Hindlimb muscle (tissue), 1 donor: ENCODE results near the gene GCA. TPM values are rescaled to one million over a fixed set of nuclear protein-coding genes. Genes with fewer than 3 reads are reported as not detected.

ENCODE experiments used
- DNase-seq: peaks from one replicate; pipeline ENCODE4 v3.0.0-alpha.2; 2013
- polyA plus RNA-seq: library from polyadenylated mRNA; unstranded; fragments of 120-200 nt; gene quantifications from one replicate; pipeline ENCODE4 v1.2.1, GENCODE V29; 2013; ENCODE audit not compliant: insufficient read length

Gene GCA
- polyA plus RNA-seq, 1 donor = 13.8 TPM

- no peak for DNase-seq
Measured at GRCh38 chr2:162328424-162329157, 15.3 kb upstream of the GCA start.

- no peak for DNase-seq
Measured at GRCh38 chr2:162330881-162331280, 13.1 kb upstream of the GCA start.

DNA sequence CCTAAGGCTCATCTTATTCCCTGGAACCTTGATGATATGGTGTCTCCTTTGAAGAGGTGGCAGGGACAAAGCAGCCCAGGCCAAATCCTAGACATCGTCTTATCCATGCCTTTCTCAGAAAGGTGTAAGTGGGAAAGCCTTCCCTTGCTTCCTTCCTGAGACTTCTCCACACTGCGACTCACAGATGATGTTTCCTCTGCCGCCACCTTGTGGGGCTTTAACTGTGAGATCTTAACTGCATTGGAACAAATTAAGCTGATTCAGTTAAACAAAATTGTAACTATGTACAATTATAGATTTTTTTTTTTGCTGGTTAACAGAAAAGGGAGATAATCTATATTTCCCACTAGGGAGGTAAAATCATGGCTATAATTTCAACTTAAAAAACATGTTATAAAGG, 10.0 kb upstream of the GCA start:
- DNase-seq = no peak

DNA sequence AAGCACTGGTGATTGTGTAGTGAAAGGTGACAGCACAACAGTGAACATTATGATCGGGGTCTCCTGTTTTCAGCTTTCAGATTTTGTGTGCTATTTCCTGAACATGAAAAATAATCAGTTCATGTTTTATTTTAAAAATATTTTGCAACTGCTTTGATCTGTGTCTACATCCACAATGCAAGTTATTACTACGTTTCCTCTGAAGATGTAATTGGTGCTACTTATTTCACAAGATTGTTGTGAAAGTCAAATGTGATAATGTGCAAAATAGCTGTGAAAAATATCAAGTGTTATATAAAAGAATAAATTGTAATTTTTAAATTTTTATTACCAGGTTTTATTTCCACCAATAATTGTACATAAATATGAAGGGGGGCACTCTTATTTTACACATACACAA, 6.1 kb upstream of the GCA start:
- DNase-seq = no peak

DNA sequence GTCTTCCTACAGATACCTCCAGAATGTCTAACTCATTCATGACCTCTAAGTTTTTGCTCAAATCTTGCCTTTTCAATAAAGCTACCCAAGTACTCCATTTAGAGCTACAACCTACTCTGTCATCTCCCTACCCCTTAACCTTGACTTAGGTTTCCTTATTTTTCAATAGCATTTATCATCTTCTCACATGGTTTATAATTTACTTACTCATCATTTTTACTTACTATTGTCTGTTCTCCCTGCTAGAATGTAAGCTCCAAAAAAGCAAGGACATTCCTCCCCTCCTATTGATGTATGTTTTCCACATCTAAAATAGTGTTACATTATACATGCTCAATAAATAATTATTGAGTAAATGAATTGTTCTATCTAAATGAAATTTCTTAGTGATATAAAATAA, 3.1 kb upstream of the GCA start:
- DNase-seq = no peak

DNA sequence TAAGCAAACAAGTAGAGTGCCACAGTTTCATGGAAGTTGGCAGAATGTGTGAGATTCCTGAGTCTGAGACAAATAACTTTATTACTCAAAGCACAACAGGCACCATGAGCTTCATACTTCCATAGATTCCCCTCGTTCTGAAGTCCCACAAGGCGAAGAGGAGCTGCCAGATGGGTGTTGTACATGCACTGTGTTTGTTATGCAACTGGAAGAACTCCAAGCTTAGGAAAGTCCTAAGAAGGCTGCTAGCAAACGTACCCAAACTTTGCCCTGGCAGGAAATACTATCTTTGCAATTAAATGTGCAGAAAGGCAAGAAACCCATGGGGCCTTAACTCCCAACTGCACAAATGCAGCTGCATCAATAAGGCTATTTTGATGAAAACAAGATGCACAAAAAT, 1.6 kb upstream of the GCA start:
- no peak for DNase-seq

DNA sequence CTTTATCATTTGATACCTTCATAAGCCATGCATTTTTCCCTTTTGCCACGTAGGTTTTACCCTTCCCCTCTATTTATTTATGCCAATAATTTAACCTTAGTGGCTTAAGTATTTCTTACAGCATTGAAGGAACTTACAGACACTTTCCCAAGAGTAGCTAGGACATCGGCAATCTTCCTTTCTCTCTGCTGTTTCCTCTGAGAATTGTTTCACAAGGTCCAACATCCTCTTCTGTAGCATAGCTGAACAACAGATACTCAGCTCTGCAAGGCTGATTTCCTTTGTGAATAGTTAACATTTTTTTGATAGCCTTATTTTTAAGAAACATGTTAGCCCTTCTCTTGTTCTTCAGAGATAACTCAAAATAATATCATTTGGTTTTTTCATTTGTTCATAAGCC, 1.1 kb upstream of the GCA start:
- no peak for DNase-seq

DNA sequence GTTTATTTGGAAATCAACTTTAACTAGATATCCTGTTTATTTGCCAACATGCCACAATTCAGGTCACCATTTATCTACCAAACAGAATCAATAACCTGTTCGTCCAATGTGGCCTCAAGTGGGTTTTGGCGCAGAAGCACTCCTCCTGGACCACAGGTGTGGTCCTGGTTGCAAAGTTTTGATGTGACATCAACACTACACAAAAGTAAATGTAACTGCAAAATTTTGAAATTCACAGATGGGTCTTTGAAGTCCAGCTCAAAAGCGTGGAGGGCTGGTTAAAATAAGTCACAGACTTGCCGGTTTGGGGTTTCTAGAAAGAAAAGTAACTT, 474 bp upstream of the GCA start:
- DNase-seq = no peak

DNA sequence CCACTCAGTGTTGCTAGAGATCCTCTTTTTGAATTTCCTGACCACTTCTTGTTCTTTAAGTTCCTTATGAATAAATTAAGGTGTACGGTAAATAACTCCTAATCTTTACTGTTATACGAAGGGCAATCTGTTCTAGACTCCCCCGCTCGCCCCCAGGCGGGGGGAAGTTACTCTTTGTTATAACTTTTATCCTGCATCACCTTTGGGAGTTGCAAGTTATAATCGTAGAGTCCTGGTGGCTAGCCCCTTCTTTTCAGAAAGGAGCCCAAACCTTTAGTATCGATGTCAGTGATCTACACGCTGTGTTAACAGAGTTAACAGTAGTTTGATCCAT, 652 bp downstream of the GCA start:
- DNase-seq = no peak

GRCh38 chr2:162365392-162365791, 21.5 kb downstream of the GCA start:
- DNase-seq = no peak

DNA sequence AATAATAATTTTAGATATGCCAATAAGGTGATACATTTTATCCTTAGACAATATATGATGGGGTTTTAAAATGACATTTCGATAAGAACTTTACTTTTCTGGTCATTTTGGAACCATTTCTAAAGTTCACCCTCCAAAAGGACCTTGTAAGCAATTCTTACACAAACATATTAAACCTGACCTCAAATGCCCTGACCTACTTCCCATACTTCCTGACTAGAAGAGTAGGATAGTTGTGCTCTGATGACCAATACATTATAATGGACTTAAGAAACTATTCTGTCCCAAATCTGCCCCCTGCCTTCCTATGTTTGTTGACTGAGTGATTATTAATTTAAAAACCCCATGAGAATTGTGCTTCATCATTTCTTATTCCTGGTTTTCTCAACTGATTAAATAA, 24.6 kb downstream of the GCA start:
- no peak for DNase-seq

GRCh38 chr2:162369551-162369950, 25.6 kb downstream of the GCA start:
- peak; percentile 43 for DNase-seq

GRCh38 chr2:162370931-162371330, 27.0 kb downstream of the GCA start:
- DNase-seq = peak; percentile 20

DNA sequence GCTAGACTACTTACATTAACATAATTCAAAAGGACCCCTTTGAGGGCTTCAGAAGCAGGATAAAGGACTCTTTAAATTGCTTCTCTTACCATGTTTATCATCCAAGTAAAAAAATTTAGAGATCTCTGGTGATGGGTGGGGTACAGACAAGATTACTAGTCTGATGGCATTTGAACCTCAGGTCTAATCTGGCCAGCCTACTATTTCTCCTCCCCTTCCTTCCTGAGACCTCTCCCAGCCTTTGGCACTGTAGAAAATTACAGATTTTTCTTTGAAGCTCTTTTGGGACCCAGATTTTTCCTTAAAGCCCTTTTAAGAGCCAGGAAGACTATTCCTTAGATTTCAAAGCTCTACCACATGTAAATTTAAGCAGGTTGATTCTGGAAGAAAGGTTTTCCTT, 28.9 kb downstream of the GCA start:
- DNase-seq = no peak

DNA sequence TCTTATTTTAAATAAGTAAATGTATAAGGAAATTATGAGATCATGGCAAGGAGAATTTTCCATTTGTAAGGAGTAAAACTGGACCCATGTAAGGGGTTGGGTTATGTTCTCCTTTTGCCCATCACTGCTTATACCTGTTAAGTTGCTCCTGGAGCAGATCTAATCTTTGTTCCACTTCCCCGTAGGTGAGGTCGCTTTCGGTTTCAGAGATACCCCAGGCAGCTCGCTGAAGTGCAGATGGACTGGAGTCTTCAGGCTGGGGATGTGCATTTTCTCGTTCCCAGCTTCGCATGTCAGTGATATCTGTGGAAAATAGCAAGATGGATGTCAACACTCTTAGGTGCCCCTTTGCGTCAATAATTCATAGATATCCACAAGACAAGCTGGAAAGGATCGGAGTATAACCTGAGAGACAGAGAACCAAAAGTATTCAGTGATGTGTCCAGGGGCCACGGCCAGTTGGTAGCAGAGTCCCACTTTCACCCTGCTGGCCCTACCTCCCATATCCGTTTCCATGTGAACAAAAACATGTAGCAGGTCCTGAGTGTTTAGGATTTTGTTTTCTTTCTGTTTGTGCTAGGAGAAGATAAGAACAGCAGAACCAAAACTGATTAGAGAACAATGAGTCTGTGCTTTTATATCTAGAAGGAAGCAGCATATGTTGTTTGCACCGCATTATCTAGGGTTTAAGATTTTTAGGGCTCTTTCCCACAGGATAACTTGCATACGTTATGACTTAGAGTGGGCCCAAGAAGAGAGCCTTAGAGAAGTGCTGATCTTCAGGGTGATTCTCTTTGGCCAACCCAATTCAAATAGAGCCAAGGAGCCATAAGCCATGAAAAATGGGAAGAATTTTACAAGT, 36.0 kb downstream of the GCA start:
- no peak for DNase-seq

GRCh38 chr2:162381851-162382250, 37.9 kb downstream of the GCA start:
- DNase-seq = no peak

- peak; percentile 66 for DNase-seq
Measured at GRCh38 chr2:162382278-162382677, 38.3 kb downstream of the GCA start.

DNA sequence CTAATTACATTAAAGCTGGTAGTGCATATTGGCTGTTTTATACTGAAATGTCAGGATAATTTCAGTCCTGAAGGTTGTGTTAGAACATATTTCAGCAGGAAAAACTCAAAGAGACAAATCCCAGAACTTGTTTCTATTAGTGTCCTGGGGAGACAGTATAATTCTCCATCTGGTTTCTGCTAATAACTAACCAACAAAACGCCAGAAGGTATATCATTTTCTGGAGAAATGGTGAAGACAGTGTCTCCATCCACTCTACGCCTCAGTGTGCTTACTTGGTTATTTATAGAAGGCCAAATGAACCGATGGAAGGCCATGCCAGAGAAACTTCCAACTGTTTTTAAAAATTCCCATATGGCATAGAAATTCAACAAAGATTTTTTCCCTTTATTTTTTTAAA, 41.6 kb downstream of the GCA start:
- no peak for DNase-seq

DNA sequence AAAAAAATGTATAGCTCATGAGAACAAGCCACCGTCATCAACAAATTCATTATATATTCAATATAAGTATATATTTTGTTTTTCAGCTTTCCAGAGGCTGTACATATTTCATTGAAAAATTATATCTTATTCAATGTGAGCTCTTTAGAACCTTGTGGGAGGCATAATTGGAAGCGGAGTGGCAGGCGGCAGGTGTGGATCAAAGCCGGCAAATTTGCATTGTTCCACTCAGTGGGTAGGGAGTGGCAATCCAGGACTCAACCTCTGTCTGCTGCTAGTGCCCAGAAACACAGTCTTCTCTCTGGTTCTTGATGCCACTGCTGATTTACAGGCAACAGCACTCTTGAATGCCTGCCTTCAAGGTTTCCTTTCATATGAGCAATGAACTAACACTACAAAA, 46.9 kb downstream of the GCA start:
- DNase-seq = no peak

- no peak for DNase-seq
Measured at GRCh38 chr2:162400336-162400735, 56.4 kb downstream of the GCA start.

- no peak for DNase-seq
Measured at GRCh38 chr2:162401871-162402270, 57.9 kb downstream of the GCA start.

GRCh38 chr2:162403884-162404283, 60.0 kb downstream of the GCA start:
- no peak for DNase-seq
